K562 (cell line): ENCODE measurements around the gene MCAT. TPM values are rescaled to one million over a fixed set of nuclear protein-coding genes. Genes with fewer than 3 reads are reported as not detected.

Source experiments
- COPS2 ChIP-seq: fragments of 450-650 bp; conservative IDR thresholded peaks from 2 replicates; pipeline ENCODE4 v1.6.1; 2016; ENCODE audit warnings: mild to moderate bottlenecking, moderate library complexity
- CTBP1 ChIP-seq: fragments of 450-650 bp; IDR thresholded peaks from 2 replicates; pipeline ENCODE4 v1.6.1; 2016; ENCODE audit warnings: borderline replicate concordance
- FIP1L1 ChIP-seq: fragments of 200-400 bp; formaldehyde crosslinking; IDR thresholded peaks from 2 replicates; pipeline ENCODE4 v1.6.1; 2018; ENCODE audit warnings: mild to moderate bottlenecking, low read depth, low read length; ENCODE audit not compliant: poor library complexity, severe bottlenecking
- MAFF ChIP-seq: IDR thresholded peaks from 2 replicates; pipeline ENCODE4 v1.6.1; 2012; ENCODE audit warnings: low read length, improper control_type of control experiment
- NFRKB ChIP-seq: fragments of 450-650 bp; IDR thresholded peaks from 2 replicates; pipeline ENCODE4 v1.6.1; 2016; ENCODE audit warnings: low read depth
- NRF1 ChIP-seq, 2 experiments: fragments of 450-650 bp; IDR thresholded peaks in 1 of 2; conservative IDR thresholded peaks in 1 of 2; 2 replicates each; pipeline ENCODE4 v1.6.1; 2014; ENCODE audit warnings: mild to moderate bottlenecking in 2 of 2
- PCBP1 ChIP-seq: fragments of 200-400 bp; formaldehyde crosslinking; IDR thresholded peaks from 2 replicates; pipeline ENCODE4 v1.6.1; 2018; ENCODE audit warnings: mild to moderate bottlenecking, low read depth, low read length; ENCODE audit not compliant: poor library complexity, severe bottlenecking
- SOX6 ChIP-seq: fragments of 450-650 bp; IDR thresholded peaks from 2 replicates; pipeline ENCODE4 v1.6.1; 2014; ENCODE audit warnings: mild to moderate bottlenecking
- TCF7 ChIP-seq: sonication (generic); IDR thresholded peaks from 2 replicates; pipeline ENCODE4 v1.6.1; 2016; ENCODE audit warnings: antibody characterized with exemption, borderline replicate concordance
- WHSC1 ChIP-seq: IDR thresholded peaks from one replicate; pipeline ENCODE4 v1.6.1; 2012; ENCODE audit warnings: low read length, control low read depth, inconsistent platforms
- ZC3H11A ChIP-seq: IDR thresholded peaks from 2 replicates; pipeline ENCODE4 v1.6.1; 2012; ENCODE audit warnings: low read depth, low read length, improper control_type of control experiment
- ZKSCAN1 ChIP-seq: fragments of 150-350 bp; IDR thresholded peaks from 2 replicates; pipeline ENCODE4 v1.6.1; 2016; ENCODE audit warnings: low read depth, low read length
- polyA plus RNA-seq, 8 experiments: library from polyadenylated mRNA; depleted of rRNA in 4 of 8; stranded (reverse) in 5 of 8; unstranded in 3 of 8; fragments of >200 nt; fragmentation: Nextera tagmentation in 2 of 8; fragmentation: Illumina TruSeq in 1 of 8; extraction: Ambion mirVana in 2 of 8; extraction: Trizol in 1 of 8; gene quantifications; 2 replicates each; pipeline versions ENCODE4 v1.2.1 to v1.2.3, GENCODE V29; 2011 to 2014; ENCODE audit warnings: inconsistent platforms in 1 of 8, missing spikeins in 1 of 8
- total RNA-seq, 7 experiments: library from RNA; depleted of rRNA in 6 of 7; stranded (reverse); fragments of >200 nt in 6 of 7; fragmentation: Illumina TruSeq in 2 of 7; extraction: Trizol in 2 of 7; gene quantifications; 2 replicates each; pipeline versions ENCODE4 v1.2.1 to v1.2.3, GENCODE V29; 2011 to 2021; ENCODE audit warnings: low replicate concordance in 1 of 7
- TF ChIP-seq, protein P1 (sequence below): fragments of 450-650 bp; formaldehyde crosslinking; IDR thresholded peaks from 2 replicates; pipeline ENCODE4 v1.4.0; 2022; ENCODE audit warnings: mild to moderate bottlenecking, moderate library complexity
- TF ChIP-seq, protein P2 (sequence below), 2 experiments: fragments of 200-800 bp in 1 of 2; sonication (Bioruptor generic) in 1 of 2; sonication (generic) in 1 of 2; formaldehyde crosslinking in 1 of 2; IDR thresholded peaks in 1 of 2; conservative IDR thresholded peaks in 1 of 2; 2 replicates each; pipeline versions ENCODE4 v1.5.0 to v1.6.1; 2016 to 2020; ENCODE audit warnings: missing compliant biosample characterization in 1 of 2, missing genetic modification characterization in 1 of 2, missing genetic modification reagents in 1 of 2
- TF ChIP-seq, protein P3 (sequence below), 3 experiments: IDR thresholded peaks in 2 of 3; conservative IDR thresholded peaks in 1 of 3; 2 replicates each; pipeline ENCODE4 v1.5.1; 2011 to 2012; ENCODE audit warnings: low read length in 3 of 3, mild to moderate bottlenecking in 3 of 3, control low read depth in 2 of 3, improper control_type of control experiment in 1 of 3, inconsistent platforms in 1 of 3, low read depth in 1 of 3, mixed read lengths in 1 of 3, moderate library complexity in 1 of 3; ENCODE audit not compliant: insufficient read depth in 2 of 3
- TF ChIP-seq, protein P4 (sequence below): fragments of 200-800 bp; sonication (Bioruptor generic); IDR thresholded peaks from 2 replicates; pipeline ENCODE4 v1.6.1; 2017; ENCODE audit warnings: missing genetic modification characterization, missing compliant biosample characterization
- TF ChIP-seq, protein P5 (sequence below), 2 experiments: IDR thresholded peaks; 2 replicates each; pipeline ENCODE4 v1.6.1; 2011; ENCODE audit warnings: borderline replicate concordance in 1 of 2, control low read depth in 1 of 2, low read depth in 1 of 2, low read length in 1 of 2, mild to moderate bottlenecking in 1 of 2, mixed read lengths in 1 of 2, moderate library complexity in 1 of 2; ENCODE audit not compliant: insufficient read depth in 1 of 2, insufficient read length in 1 of 2, poor library complexity in 1 of 2, severe bottlenecking in 1 of 2; ENCODE audit errors: extremely low read depth in 1 of 2

MCAT gene
- total and polyA plus RNA-seq, 9 of the 15 experiments (the other 6 are each of a cell fraction or from before 2014, with no cell fraction given): 3.3 to 27.8 (median 13.9) TPM

DNA sequence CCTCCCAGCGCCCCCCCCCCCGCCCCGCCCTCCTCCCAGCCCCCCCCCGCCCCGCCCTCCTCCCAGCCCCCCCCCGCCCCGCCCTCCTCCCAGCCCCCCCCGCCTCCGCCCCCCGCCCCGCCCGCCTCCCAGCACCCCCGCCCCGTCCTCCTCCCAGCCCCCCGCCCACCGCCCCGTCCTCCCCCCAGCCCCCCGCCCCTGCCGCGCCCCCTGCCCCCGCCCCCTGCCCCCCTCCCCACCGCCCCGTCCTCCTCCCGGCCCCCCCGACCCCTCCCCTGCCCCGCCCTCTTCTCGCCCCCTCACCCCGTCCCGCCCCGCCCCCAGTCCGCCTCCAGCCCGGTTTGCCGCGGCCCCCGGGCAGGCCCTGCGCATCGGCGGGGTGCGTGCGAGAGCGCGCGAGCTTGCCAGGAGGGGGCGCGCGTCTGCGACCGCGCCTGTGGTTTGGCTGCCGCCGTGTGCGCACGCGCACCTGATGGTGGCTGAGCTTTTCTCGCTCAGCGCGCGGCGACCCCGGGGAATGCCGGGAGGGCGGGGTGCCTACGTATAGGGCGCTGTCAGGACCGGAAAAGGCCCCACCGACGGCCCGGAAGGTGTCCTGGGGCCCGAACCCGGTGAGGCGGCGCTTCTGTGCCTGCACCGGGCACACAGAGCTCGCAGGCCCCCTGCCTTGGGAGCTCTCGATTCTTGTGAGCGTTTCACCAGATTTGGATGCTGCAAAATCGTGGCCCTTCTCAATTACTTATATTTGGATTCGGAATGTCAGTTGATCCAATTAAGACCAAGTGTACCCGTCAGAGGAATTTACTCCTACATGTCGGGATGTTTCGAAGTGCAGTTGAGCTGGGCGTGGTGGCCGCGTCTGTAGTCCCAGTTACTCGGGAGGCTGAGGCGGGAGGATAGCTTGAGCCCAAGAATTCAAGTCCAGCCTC lies 44.2 kb upstream of the MCAT start (continued):
- no peak for TF ChIP-seq ZKSCAN1
- TF ChIP-seq PCBP1: no peak
- no peak for TF ChIP-seq ZC3H11A
- peak; percentile 32 for TF ChIP-seq FIP1L1
- peak; percentile 40; the same call in 1 of the 2 replicates for TF ChIP-seq SOX6
- no peak for TF ChIP-seq TCF7
- TF ChIP-seq CTBP1: peak; percentile 76
- TF ChIP-seq, protein P1, sequence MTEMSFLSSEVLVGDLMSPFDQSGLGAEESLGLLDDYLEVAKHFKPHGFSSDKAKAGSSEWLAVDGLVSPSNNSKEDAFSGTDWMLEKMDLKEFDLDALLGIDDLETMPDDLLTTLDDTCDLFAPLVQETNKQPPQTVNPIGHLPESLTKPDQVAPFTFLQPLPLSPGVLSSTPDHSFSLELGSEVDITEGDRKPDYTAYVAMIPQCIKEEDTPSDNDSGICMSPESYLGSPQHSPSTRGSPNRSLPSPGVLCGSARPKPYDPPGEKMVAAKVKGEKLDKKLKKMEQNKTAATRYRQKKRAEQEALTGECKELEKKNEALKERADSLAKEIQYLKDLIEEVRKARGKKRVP (CRISPR knock-in tag): no peak
- TF ChIP-seq NRF1 (conservative IDR thresholded peaks at IDR 0.05 in 1 of 2, IDR thresholded peaks at IDR 0.05 in 1 of 2): peak; percentile 91 to 93
- TF ChIP-seq, protein P2, sequence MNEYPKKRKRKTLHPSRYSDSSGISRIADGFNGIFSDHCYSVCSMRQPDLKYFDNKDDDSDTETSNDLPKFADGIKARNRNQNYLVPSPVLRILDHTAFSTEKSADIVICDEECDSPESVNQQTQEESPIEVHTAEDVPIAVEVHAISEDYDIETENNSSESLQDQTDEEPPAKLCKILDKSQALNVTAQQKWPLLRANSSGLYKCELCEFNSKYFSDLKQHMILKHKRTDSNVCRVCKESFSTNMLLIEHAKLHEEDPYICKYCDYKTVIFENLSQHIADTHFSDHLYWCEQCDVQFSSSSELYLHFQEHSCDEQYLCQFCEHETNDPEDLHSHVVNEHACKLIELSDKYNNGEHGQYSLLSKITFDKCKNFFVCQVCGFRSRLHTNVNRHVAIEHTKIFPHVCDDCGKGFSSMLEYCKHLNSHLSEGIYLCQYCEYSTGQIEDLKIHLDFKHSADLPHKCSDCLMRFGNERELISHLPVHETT (CRISPR knock-in tag; conservative IDR thresholded peaks at IDR 0.05 in 1 of 2, IDR thresholded peaks at IDR 0.05 in 1 of 2): peak in 1 of 2 experiments; percentile 98; a peak in 2 of 4 replicates
- TF ChIP-seq NFRKB: peak; percentile 70; the same call in 1 of the 2 replicates
- no peak for TF ChIP-seq MAFF
- TF ChIP-seq, protein P3, sequence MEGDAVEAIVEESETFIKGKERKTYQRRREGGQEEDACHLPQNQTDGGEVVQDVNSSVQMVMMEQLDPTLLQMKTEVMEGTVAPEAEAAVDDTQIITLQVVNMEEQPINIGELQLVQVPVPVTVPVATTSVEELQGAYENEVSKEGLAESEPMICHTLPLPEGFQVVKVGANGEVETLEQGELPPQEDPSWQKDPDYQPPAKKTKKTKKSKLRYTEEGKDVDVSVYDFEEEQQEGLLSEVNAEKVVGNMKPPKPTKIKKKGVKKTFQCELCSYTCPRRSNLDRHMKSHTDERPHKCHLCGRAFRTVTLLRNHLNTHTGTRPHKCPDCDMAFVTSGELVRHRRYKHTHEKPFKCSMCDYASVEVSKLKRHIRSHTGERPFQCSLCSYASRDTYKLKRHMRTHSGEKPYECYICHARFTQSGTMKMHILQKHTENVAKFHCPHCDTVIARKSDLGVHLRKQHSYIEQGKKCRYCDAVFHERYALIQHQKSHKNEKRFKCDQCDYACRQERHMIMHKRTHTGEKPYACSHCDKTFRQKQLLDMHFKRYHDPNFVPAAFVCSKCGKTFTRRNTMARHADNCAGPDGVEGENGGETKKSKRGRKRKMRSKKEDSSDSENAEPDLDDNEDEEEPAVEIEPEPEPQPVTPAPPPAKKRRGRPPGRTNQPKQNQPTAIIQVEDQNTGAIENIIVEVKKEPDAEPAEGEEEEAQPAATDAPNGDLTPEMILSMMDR (IDR thresholded peaks at IDR 0.05 in 2 of 3, conservative IDR thresholded peaks at IDR 0.05 in 1 of 3; ENCODE audit: insufficient read depth in 2 of 3, low read depth in 1 of 3, low read length in 3 of 3): peak; percentile 65 to 80 (median 76)
- TF ChIP-seq, protein P4, sequence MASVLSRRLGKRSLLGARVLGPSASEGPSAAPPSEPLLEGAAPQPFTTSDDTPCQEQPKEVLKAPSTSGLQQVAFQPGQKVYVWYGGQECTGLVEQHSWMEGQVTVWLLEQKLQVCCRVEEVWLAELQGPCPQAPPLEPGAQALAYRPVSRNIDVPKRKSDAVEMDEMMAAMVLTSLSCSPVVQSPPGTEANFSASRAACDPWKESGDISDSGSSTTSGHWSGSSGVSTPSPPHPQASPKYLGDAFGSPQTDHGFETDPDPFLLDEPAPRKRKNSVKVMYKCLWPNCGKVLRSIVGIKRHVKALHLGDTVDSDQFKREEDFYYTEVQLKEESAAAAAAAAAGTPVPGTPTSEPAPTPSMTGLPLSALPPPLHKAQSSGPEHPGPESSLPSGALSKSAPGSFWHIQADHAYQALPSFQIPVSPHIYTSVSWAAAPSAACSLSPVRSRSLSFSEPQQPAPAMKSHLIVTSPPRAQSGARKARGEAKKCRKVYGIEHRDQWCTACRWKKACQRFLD (CRISPR knock-in tag): no peak
- TF ChIP-seq WHSC1: no peak
- TF ChIP-seq COPS2: no peak
- TF ChIP-seq, protein P5, sequence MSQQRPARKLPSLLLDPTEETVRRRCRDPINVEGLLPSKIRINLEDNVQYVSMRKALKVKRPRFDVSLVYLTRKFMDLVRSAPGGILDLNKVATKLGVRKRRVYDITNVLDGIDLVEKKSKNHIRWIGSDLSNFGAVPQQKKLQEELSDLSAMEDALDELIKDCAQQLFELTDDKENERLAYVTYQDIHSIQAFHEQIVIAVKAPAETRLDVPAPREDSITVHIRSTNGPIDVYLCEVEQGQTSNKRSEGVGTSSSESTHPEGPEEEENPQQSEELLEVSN (IDR thresholded peaks at IDR 0.05; ENCODE audit: borderline replicate concordance in 1 of 2, extremely low read depth in 1 of 2, insufficient read depth in 1 of 2, insufficient read length in 1 of 2, low read depth in 1 of 2, low read length in 1 of 2, poor library complexity in 1 of 2, severe bottlenecking in 1 of 2): peak in 1 of 2 experiments; percentile 31
